Measurements from ENCODE around the gene TMEM30B. TPM values are rescaled to one million over a fixed set of nuclear protein-coding genes. Genes with fewer than 3 reads are reported as not detected.

The TMEM30B gene
- total RNA-seq, 4 donors from 2014 or later: 6.6 to 128 (median 81.9) TPM

- Histone ChIP-seq H3K27ac (no peak overlapping the region), H3K4me1 (no peaks in the 10 kb centered on the region), H3K9me3 (no peaks in the 10 kb centered on the region), H3K36me3 (no peaks in the 10 kb centered on the region), H3K4me3 (no peak overlapping the region), H3K27me3 (no peaks in the 10 kb centered on the region)
- no peak for TF ChIP-seq POLR2A (IDR thresholded peaks at IDR 0.05)
- peak; percentile 34 to 78 (median 68) for TF ChIP-seq CTCF (IDR thresholded peaks at IDR 0.05)
- DNase-seq: peak; percentile 48 to 78 (median 54)
These were observed 28.6 kb downstream of the TMEM30B start for GRCh38 chr14:61252369-61253063.

- Histone ChIP-seq H3K27ac (no peak overlapping the region), H3K36me3 (no peaks in the 10 kb centered on the region), H3K4me1 (no peaks in the 10 kb centered on the region), H3K9me3 (no peaks in the 10 kb centered on the region), H3K4me3 (no peak overlapping the region), H3K27me3 (no peaks in the 10 kb centered on the region)
- no peak for TF ChIP-seq POLR2A (IDR thresholded peaks at IDR 0.05)
- TF ChIP-seq CTCF (IDR thresholded peaks at IDR 0.05): no peak
- no peak for DNase-seq
These were observed 31.1 kb downstream of the TMEM30B start for GRCh38 chr14:61250063-61250462.

GRCh38 chr14:61247935-61248334 lies 33.2 kb downstream of the TMEM30B start:
- DNase-seq: no peak
- TF ChIP-seq CTCF (IDR thresholded peaks at IDR 0.05) (no peak), POLR2A (IDR thresholded peaks at IDR 0.05) (no peak)
- Histone ChIP-seq H3K9me3 (no peaks in the 10 kb centered on the region), H3K27ac (no peak overlapping the region), H3K4me3 (no peak overlapping the region), H3K27me3 (no peaks in the 10 kb centered on the region), H3K4me1 (no peaks in the 10 kb centered on the region), H3K36me3 (no peaks in the 10 kb centered on the region)

GRCh38 chr14:61246721-61247120 lies 34.4 kb downstream of the TMEM30B start:
- Histone ChIP-seq H3K36me3 (no peaks in the 10 kb centered on the region), H3K27me3 (no peaks in the 10 kb centered on the region), H3K4me3 (no peak overlapping the region), H3K4me1 (no peaks in the 10 kb centered on the region), H3K27ac (no peak overlapping the region), H3K9me3 (no peaks in the 10 kb centered on the region)
- TF ChIP-seq CTCF (IDR thresholded peaks at IDR 0.05) (no peak), POLR2A (IDR thresholded peaks at IDR 0.05) (no peak)
- no peak for DNase-seq

- TF ChIP-seq CTCF (IDR thresholded peaks at IDR 0.05) (no peak), POLR2A (IDR thresholded peaks at IDR 0.05) (no peak)
- Histone ChIP-seq H3K4me3 (no peak overlapping the region), H3K27ac (no peak overlapping the region), H3K4me1 (no peaks in the 10 kb centered on the region), H3K36me3 (no peaks in the 10 kb centered on the region), H3K27me3 (no peaks in the 10 kb centered on the region), H3K9me3 (peaks cover 0 to 5% (median 1%) of the 10 kb centered on the region in 4 donors)
- no peak for DNase-seq
These were observed 37.1 kb downstream of the TMEM30B start for GRCh38 chr14:61244009-61244408.

All from Peyer's patch (tissue), 4 donors.